ENCODE data around the gene PRPH. TPM values are rescaled to one million over a fixed set of nuclear protein-coding genes. Genes with fewer than 3 reads are reported as not detected.

Gene PRPH
- total and polyA plus RNA-seq, 9 of the 15 experiments (the other 6 are each of a cell fraction or from before 2014, with no cell fraction given): 0.27 to 1.9 (median 1.3) TPM; not detected in 1

DNA sequence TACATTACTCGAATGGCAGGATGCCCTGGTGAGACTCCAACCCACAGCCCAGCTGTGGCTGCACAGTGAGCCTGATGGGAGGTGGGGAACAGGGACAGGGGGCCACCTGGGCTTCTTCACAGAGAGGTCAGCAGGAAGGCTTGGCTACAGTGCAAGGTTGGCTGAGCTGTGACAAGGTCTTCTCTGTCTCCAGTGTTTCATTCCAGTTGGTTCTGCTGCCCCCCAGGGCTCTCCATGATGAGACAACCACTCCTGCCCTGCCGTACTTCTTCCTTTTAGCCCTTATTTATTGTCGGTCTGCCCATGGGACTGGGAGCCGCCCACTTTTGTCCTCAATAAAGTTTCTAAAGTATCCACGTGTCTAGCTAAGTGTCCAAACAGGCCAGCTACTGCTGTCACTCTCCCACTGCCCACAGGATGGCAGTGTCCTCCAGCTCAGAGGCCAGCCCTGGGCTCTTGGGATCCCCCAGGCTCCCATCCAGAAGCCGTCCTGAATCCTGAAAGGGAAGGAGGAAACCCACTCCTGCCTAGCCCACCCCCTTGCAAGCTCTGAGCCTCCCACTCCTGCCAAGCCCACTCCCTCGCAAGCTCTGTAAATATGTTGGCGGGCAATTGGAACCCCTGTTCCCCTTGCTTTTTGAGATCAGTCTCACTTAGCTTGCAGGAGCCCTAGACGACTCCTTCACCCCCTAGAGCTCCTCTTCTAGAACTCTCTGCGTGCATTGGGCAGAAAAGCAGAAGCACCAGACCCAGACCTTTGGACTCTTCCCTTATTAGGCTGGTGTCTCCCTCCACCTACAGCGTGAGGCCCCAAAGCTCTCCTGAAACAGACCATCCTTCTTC, 36.7 kb downstream of the PRPH start:
- DNase-seq (ENCODE audit: extremely low read depth in 1 of 4, low spot score in 3 of 4) (peak; percentile 65 to 75 (median 71)), ATAC-seq (peak; percentile 94), FAIRE-seq (peak; percentile 90)
- Histone ChIP-seq H3K9me1 (ENCODE audit: control insufficient read depth, insufficient read depth, low read length) (peaks cover 3% of the 10 kb centered on the region), H3K9ac (ENCODE audit: insufficient read depth in 1 of 2, low read depth in 2 of 2, low read length in 2 of 2) (peak overlapping the region in 1 of 2 experiments; percentile 58; a peak in 2 of 4 replicates), H3K4me2 (ENCODE audit: insufficient read depth, low read length) (no peak overlapping the region), H3K36me3 (ENCODE audit: control insufficient read depth, insufficient read depth, low read length) (peaks cover 46% of the 10 kb centered on the region; the same call in 2 of the 3 replicates), H3K79me2 (ENCODE audit: control insufficient read depth, insufficient read depth, low read length) (no peaks in the 10 kb centered on the region), H4K20me1 (replicated peaks; ENCODE audit: control insufficient read depth, insufficient read depth, low read length) (no peaks in the 10 kb centered on the region), H3K27ac (ENCODE audit: extremely low read depth, low read depth, low read length) (no peak overlapping the region), H2AFZ (ENCODE audit: low read depth, low read length) (no peak overlapping the region), H3K4me1 (replicated peaks in 1 of 2; ENCODE audit: control insufficient read depth in 2 of 2, insufficient read depth in 2 of 2, low read length in 2 of 2) (peaks cover 0 to 22% of the 10 kb centered on the region in 2 experiments; a peak in 2 of 5 replicates), H3K4me3 (no peak overlapping the region), H3K9me3 (replicated peaks; ENCODE audit: control insufficient read depth, insufficient read depth, low read depth, low read length) (no peaks in the 10 kb centered on the region), H3K27me3 (ENCODE audit: control insufficient read depth in 2 of 2, insufficient read depth in 2 of 2, low read length in 2 of 2) (no peaks in the 10 kb centered on the region)
- CTCF ChIA-PET (ENCODE audit: low intra/inter-chr PET ratio): interaction anchor here (0.5 to 1.6 kb wide), 6 partner anchors 11 to 249 kb away, joined by 3 to 13 read pairs (median 8); partner anchors contain the start of gene DNAJC22
- no TSS peak for BruUV-seq (replicated peaks)
- WGBS (ENCODE audit: insufficient coverage, low coverage, missing lambda C conversion rate): 57% methylated on average over 11 of the region's 11 CpGs
- POLR2A ChIA-PET: interaction anchor here (0.6 to 2.4 kb wide), 14 partner anchors 9 to 442 kb away, joined by 3 to 32 read pairs (median 4); partner anchors contain the start of genes PRPH and TROAP
- intact Hi-C loops (cut with micrococcal nuclease): loop anchor here (1.0 kb wide), 1 partner anchor 11 kb away; no protein-coding TSS in a partner anchor
- in situ Hi-C loops (cut with MboI): no loop called here
- TF ChIP-seq JUND (IDR thresholded peaks at IDR 0.05; ENCODE audit: borderline replicate concordance, low read depth, low read length): 0 out of 2 replicates have a peak, but pooled peaks have one; percentile 44
- TF ChIP-seq JUND (tag; IDR thresholded peaks at IDR 0.05; ENCODE audit: borderline replicate concordance, low read depth, low read length): no peak
- TF ChIP-seq HDAC1 (IDR thresholded peaks at IDR 0.05): 0 out of 4 replicates have a peak, but pooled peaks of 1 of the 2 experiments have one; percentile 20
- TF ChIP-seq ATF3 (IDR thresholded peaks at IDR 0.05): no peak
- TF ChIP-seq ATF3 (CRISPR knock-in tag; conservative IDR thresholded peaks at IDR 0.05): no peak
- peak; percentile 38; the same call in 1 of the 2 replicates for TF ChIP-seq ARID4B (CRISPR knock-in tag; IDR thresholded peaks at IDR 0.05)
- peak; percentile 66; the same call in 1 of the 2 replicates for TF ChIP-seq XRCC5 (IDR thresholded peaks at IDR 0.05; ENCODE audit: low read depth, low read length)
- TF ChIP-seq MYC (IDR thresholded peaks at IDR 0.05; ENCODE audit: low read depth, low read length): peak; percentile 87
- TF ChIP-seq MYC (CRISPR knock-in tag; IDR thresholded peaks at IDR 0.05; ENCODE audit: borderline replicate concordance, low read depth): no peak
- TF ChIP-seq RBM22 (IDR thresholded peaks at IDR 0.05; ENCODE audit: low read depth, low read length, poor library complexity, severe bottlenecking): no peak
- TF ChIP-seq JUN (IDR thresholded peaks at IDR 0.05; ENCODE audit: borderline replicate concordance, low read depth, low read length): 0 out of 2 replicates have a peak, but pooled peaks have one; percentile 34
- no peak for TF ChIP-seq JUN (CRISPR knock-in tag; IDR thresholded peaks at IDR 0.05; ENCODE audit: borderline replicate concordance)
- TF ChIP-seq MIER1 (IDR thresholded peaks at IDR 0.05; ENCODE audit: low read depth): no peak

Data from K562 (cell line).